ENCODE results near the gene KRTAP29-1. TPM values are rescaled to one million over a fixed set of nuclear protein-coding genes. Genes with fewer than 3 reads are reported as not detected.
"Not testable (repeated sequence)": the region's sequence is repeated elsewhere in the genome, so short reads cannot be mapped to it uniquely, and the experiment has no call there.

KRTAP29-1 gene
- total RNA-seq, 3 donors from 2014 or later: not detected

GRCh38 chr17:41258406-41258805 is 44.2 kb downstream of the KRTAP29-1 start:
- H3K9me3 Mint-ChIP-seq: no peaks in the 10 kb centered on the region
- no peak for ATAC-seq
- H3K36me3 Mint-ChIP-seq (ENCODE audit: insufficient read depth): no peaks in the 10 kb centered on the region

DNA sequence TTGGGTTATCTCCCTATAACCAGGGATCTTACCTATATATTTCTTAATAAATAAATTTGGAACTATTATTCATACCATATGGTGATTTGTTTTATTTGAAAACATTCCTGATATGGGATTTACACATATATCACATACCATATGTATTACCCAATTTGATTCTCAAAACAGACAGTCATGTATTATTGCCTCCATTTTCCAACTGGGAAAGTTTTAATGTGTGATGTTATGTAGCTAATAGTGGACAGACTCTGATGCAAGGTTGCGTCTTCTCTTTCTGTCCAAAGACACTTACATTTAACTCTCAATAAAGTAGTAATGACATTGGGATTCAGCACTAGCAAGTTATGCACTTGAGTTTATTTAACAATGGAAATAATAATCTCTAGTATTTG is 46.4 kb downstream of the KRTAP29-1 start:
- DNase-seq (no peak), ATAC-seq (no peak)
- Mint-ChIP-seq H3K9me3 (no peaks in the 10 kb centered on the region), H3K36me3 (ENCODE audit: insufficient read depth) (no peaks in the 10 kb centered on the region), H3K4me1 (ENCODE audit: low read depth) (peaks cover 12% of the 10 kb centered on the region), H3K27me3 (ENCODE audit: low read depth) (peaks cover 31% of the 10 kb centered on the region), H3K4me3 (no peak overlapping the region)

More at GRCh38 chr17:41258406-41258805, 44.2 kb downstream of the KRTAP29-1 start:
- Mint-ChIP-seq H3K4me1 (ENCODE audit: low read depth) (peaks cover 18% of the 10 kb centered on the region), H3K27me3 (ENCODE audit: low read depth) (peaks cover 24% of the 10 kb centered on the region), H3K4me3 (no peak overlapping the region)
- no peak for DNase-seq

GRCh38 chr17:41255381-41256290 is 47.0 kb downstream of the KRTAP29-1 start, which contains the start of gene KRTAP9-9:
Gene KRTAP9-9, plus strand, starts transcription at chr17:41255384.
- not testable (repeated sequence) for H3K4me1 Mint-ChIP-seq (ENCODE audit: low read depth); DNase-seq; ATAC-seq; H3K9me3 Mint-ChIP-seq; H3K36me3 Mint-ChIP-seq (ENCODE audit: insufficient read depth); H3K4me3 Mint-ChIP-seq
- peaks cover 27% of the 10 kb centered on the region for H3K27me3 Mint-ChIP-seq (ENCODE audit: low read depth)

DNA sequence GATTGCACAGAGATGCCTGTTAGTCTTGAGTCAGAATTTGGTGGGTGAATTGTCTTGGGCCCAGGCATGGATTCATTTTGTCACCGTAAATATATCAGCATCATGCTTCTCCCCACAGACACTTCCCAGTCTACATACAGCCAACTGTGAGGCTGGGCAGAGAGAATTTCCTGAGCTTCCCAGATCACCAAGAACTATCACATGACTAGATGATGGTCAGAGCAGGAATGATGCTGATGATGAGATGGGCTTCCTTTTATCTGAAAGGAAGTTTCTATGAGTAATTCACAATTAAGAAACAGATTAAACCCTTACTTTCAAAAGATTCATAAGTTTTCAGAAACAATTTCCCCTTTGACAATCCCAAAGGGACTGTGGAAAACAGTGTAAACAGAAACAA is 47.8 kb downstream of the KRTAP29-1 start:
- Mint-ChIP-seq H3K4me3 (no peak overlapping the region), H3K36me3 (ENCODE audit: insufficient read depth) (no peaks in the 10 kb centered on the region), H3K9me3 (no peaks in the 10 kb centered on the region), H3K4me1 (ENCODE audit: low read depth) (no peaks in the 10 kb centered on the region), H3K27me3 (ENCODE audit: low read depth) (peaks cover 27% of the 10 kb centered on the region)
- DNase-seq: no peak
- no peak for ATAC-seq

Other genes with a start within 250 kb of the KRTAP29-1 start
- gene KRTAP2-2, start 247.6 kb downstream of the KRTAP29-1 start, total RNA-seq: not detected
- not detected for gene KRTAP2-3, start 242.7 kb downstream of the KRTAP29-1 start, total RNA-seq
- not detected for gene KRTAP2-4, start 237.0 kb downstream of the KRTAP29-1 start, total RNA-seq
- gene KRTAP4-7, start 218.7 kb downstream of the KRTAP29-1 start, total RNA-seq: not detected
- not detected for gene KRTAP4-8, start 204.7 kb downstream of the KRTAP29-1 start, total RNA-seq
- not detected for gene KRTAP4-16, start 200.6 kb downstream of the KRTAP29-1 start, total RNA-seq
- gene KRTAP4-9, start 197.5 kb downstream of the KRTAP29-1 start, total RNA-seq: not detected
- not detected for gene KRTAP4-11, start 184.5 kb downstream of the KRTAP29-1 start, total RNA-seq
- gene KRTAP4-12, start 178.7 kb downstream of the KRTAP29-1 start, total RNA-seq: not detected
- gene KRTAP4-6, start 162.3 kb downstream of the KRTAP29-1 start, total RNA-seq: not detected
- not detected for gene KRTAP4-5, start 153.0 kb downstream of the KRTAP29-1 start, total RNA-seq
- gene KRTAP4-4, start 142.1 kb downstream of the KRTAP29-1 start, total RNA-seq: not detected
- not detected for gene KRTAP4-3, start 134.6 kb downstream of the KRTAP29-1 start, total RNA-seq
- gene KRTAP4-2, start 124.6 kb downstream of the KRTAP29-1 start, total RNA-seq: not detected
- not detected for gene KRTAP4-1, start 117.9 kb downstream of the KRTAP29-1 start, total RNA-seq
- not detected for gene KRTAP9-1, start 113.0 kb downstream of the KRTAP29-1 start, total RNA-seq
- gene KRTAP9-2, start 76.2 kb downstream of the KRTAP29-1 start, total RNA-seq: not detected
- not detected for gene KRTAP9-3, start 70.4 kb downstream of the KRTAP29-1 start, total RNA-seq
- not detected for gene KRTAP9-8, start 64.9 kb downstream of the KRTAP29-1 start, total RNA-seq
- not detected for gene KRTAP9-4, start 53.2 kb downstream of the KRTAP29-1 start, total RNA-seq
- not detected for gene KRTAP9-9, start 47.5 kb downstream of the KRTAP29-1 start, total RNA-seq
- not detected for gene KRTAP9-6, start 37.5 kb downstream of the KRTAP29-1 start, total RNA-seq
- gene KRTAP9-7, start 27.2 kb downstream of the KRTAP29-1 start, total RNA-seq: not detected
- not detected for gene KRTAP16-1, start 6.5 kb upstream of the KRTAP29-1 start, total RNA-seq
- gene KRTAP17-1, start 12.9 kb upstream of the KRTAP29-1 start, total RNA-seq: not detected
- not detected for gene KRT33A, start 48.0 kb upstream of the KRTAP29-1 start, total RNA-seq
- gene KRT33B, start 67.0 kb upstream of the KRTAP29-1 start, total RNA-seq: not detected
- gene KRT34, start 79.5 kb upstream of the KRTAP29-1 start, total RNA-seq: not detected
- gene KRT31, start 94.8 kb upstream of the KRTAP29-1 start, total RNA-seq: not detected
- not detected for gene KRT37, start 121.7 kb upstream of the KRTAP29-1 start, total RNA-seq
- gene KRT38, start 138.1 kb upstream of the KRTAP29-1 start, total RNA-seq: not detected
- gene KRT32, start 164.5 kb upstream of the KRTAP29-1 start, total RNA-seq: not detected
- gene KRT35, start 178.3 kb upstream of the KRTAP29-1 start, total RNA-seq: not detected
- gene KRT36, start 187.1 kb upstream of the KRTAP29-1 start, total RNA-seq: not detected
- not detected for gene KRT13, start 202.8 kb upstream of the KRTAP29-1 start, total RNA-seq
- not detected for gene KRT15, start 216.0 kb upstream of the KRTAP29-1 start, total RNA-seq
- 1 to 10 TPM; 1.1 to 2.0 (median 1.8) TPM for gene KRT19, start 225.5 kb upstream of the KRTAP29-1 start, total RNA-seq